CD4-positive, alpha-beta T cell treated with Interferon gamma for 1 hour (primary cell): ENCODE measurements around the gene BSDC1.

Experiments
- DNase-seq: peaks from one replicate; pipeline ENCODE4 v3.0.0-alpha.2; 2020

The BSDC1 gene

DNA sequence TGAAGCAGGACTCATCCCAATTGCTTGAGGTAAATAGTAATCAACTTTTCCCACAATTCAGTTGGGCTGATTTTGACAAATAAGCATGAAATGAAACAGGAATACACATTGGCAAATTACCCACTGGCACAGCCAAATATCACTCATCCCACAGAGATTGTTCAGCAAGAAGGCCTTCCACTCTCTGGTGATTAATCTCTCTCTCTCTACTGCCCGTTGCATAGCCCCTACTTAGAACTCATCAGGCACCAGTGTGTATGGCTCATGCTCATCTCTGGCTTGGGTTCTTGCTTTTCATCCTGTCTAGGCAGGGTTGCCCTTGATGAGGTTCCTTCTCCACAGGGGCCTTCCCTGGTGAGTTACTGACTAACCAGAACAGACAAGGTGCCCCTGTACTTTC, 1.1 kb downstream of the BSDC1 start:
- DNase-seq = no peak

DNA sequence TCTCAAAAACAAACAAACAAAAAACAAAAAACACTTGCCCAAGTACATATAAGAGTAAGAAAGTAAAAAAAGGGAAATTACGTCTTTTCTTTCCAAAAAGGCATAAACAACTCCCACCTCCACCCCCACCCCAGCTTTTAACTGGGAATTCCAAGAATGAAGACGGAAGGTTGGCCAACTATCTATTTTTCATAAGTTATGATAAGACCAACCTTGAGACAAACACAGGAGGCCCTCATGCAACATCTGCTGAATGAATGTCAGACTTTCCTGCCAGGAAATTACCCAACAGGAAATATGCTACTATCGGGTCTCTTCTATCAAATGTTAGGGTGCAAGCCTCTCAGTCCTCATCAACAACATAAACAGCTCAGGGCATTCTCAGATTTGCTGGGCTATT, 1.9 kb downstream of the BSDC1 start:
- DNase-seq = no peak

DNA sequence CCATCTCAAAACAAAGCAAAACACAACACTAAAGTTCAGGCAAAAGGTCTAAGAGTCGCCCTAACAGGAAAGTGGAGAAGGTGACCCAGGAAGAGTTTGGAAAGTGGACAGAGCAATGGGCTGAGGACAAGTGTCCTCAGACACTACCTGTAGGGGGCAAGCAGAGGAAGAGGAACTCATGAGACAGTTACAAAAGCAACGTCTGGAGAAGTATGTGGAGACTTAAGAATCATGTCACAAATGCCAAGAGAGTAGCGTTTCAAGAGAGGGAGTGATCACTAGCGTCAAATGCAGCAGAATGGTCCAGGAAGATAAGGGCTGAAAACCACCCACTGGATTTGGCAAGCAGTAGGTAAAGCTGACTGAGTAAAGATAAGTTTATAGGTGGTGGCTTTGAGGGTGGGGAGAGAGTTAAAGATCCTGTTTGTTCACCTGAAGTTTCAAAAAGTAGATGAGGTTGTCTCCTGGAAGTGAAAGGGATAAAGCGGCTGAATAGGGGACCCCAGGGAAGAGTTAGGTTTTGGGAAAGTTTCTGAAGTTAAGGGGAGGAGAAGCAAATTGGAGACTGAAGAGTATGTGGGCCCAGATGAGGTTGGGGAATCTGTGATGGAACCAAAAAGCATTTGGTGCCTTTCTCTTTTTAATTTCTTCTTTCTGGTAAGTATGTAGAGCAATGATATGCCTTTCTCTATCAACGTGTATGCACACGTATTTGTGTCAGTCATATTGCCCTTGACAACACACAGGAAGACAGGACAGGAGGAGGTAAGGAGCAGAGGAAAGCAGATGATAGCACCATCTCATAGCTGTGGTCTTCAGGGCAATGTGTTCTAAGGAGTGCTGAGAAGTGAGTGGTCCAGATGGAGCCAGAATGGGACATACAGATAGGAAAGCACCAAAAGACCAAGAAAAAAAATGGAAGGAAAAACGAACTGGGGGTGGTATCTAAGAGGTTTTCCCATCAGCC, 3.1 kb downstream of the BSDC1 start:
- no peak for DNase-seq

DNA sequence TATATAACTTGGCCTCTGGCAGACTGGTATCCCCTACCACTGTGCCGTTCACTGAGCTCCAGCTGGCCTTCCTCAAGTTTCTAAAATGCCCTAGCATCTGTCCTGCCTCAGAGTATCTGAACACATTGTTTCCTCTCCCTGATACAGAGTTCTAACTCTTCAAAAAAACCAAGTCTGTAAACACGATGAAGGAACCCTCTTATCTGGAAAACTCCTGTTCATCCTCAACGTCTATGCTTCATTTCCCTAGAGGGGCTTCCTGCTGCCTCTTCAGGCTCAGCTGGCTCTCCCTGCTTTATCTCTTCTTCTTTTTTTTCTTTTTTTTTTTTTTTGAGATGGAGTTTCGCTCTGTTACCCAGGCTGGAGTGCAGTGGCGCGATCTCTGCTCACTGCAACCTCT, 5.6 kb downstream of the BSDC1 start:
- DNase-seq = no peak

DNA sequence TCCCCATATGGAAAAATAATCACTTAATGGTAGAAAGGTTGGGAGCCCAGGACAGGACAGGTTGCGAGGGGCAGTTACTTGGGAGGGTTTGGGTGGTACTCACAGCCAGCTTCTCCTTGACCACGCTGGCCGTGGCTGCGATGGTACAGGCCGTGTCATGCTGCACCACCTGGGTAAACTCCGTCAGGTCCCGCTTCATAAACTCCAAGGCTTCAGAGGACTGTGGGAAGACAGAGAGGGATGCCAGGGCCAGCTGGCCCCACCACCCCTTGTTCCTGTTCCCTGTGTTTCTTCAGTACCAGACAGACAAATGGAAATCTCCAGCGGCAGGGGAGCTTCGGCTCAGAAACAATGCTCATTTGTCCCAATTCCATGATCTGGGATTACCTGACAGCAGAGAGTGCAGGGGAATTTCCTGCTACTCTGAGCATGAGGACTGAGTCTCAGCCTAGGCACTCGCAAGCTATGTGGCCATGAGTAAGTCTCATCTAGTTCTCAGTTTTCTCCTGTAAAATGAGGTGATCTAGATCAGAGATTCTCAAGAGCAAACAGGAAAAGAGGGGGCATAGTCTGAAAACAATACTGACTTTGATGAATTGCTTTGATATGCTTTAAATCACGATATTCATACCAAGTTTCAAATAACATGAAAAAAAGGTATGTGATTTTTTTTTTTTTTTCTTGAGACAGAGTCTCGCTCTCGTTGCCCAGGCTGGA, 7.4 kb downstream of the BSDC1 start:
- no peak for DNase-seq

DNA sequence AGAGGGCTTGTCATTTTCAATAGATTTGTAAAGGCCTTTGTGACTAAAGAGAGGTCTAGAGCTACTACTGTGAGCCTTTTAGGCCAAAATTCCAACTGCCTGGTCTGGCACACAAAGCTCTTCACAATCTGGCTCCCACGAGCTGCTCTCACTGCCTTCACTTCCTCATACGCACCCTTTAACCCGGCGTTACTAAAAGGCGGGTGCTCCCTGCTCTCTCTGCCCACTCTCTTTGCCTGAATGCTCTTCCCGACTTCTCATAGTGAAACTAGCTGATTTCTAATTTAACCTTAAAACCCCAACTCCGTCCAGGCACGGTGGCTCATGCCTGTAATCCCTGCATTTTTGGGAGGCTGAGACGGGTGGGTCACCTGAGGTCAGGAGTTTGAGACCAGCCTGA, 14.2 kb downstream of the BSDC1 start:
- DNase-seq = no peak

DNA sequence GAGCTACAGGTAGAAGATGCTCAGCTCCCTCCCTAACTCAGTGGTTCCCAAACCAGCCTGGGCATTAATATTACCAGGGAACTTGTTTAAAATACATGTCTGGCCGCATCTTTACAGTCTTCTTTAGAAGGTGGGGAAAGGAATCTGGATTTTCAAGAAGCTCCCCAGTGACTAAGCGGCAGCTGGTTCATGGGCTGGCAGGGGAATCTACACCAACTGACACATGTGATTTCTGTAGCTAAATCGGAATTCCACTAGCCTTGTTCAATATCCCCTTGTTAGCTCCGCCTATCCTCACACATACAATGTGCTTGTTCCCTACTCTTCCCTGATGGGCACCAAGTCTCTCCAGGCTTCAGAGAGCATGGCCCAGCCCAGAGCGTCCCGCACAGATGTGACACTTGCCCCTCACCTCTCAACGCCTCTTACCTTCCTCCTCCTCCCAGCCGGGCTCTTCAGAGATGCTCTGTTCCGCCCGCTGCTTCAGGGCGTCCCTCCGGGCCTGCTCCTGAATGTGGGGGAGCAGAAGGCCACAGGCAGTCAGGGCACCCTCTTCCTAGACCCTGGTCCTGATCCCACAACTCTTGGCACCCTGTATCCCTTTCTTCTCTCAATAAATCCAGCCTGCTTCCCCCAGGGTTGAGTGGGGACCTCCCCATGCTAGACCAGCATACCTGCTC, 16.6 kb downstream of the BSDC1 start:
- DNase-seq = no peak

DNA sequence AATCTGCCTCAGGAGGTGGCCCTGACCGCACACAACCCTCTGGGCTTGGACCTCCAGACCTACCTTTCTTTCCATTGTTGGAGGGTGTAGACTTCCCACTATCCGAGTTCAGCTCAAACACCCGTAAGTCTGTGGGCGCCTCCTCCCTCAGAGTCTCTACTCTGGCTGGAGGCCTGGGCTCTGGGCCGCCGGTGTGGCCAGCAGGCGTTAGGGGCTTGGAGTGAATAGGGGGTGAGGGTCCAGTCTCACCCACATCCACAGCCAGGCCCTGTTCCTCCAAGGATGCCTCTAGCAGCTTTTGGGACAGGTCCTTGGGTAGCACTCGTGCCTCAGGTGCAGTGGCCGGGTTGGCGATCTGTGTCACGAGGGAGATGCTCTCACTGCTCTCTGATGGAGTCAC, 18.0 kb downstream of the BSDC1 start:
- DNase-seq = no peak

DNA sequence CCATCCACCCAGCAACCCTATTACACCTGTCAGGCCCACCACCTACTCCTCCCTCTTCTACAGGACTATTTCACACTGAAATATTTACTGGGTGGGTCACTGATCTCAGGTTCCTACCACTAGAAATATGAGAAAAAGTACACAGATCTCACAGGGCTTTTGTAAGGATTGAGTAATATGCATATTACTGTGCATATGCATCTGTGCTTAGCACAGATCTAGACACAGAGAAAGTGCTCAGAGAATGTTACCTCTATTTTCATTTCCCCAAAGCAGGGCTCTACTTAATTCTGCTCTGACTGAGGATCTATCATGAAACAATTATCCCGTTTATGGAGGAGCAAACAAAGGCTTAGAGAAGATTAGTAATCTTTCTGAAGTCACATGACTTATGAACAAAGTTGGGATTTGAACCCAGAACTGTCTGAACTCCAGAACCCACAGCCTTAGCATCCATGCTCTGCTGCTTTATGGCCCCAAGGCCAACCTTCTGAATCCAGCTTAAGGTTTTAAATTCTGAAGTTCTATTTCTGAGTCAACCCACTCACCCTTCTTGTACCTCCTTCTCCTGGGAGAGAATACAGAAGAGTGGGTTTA, 20.1 kb downstream of the BSDC1 start:
- no peak for DNase-seq

DNA sequence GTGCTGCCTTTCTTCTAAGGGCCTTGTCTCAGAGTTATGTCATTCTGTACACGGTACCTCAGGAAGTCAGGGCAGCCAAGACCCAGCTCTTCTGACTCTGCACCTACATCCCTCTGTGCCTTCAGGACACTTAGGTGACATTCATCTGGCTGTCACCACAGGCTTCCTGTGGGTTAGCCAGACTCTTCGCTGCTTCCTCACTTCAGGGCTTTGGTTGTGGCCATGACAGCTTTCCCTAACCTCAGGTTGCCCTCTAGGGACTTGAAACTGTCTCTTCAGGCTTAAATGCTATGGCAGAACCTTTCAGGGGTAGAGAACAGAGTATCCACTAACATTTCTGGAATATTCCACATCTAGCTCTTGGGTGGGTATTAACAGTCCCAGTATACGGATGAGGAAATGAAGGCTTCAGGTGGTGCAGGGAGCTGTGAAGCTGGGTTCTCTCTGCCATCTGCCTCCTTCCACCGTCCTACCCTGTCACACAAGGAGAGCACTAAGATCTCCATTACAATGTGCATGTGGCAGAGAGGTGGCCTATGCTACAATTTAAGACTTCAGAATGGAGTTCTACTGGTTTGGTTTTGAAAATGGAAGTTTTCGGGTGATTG, 22.0 kb downstream of the BSDC1 start:
- peak; percentile 63 for DNase-seq

DNA sequence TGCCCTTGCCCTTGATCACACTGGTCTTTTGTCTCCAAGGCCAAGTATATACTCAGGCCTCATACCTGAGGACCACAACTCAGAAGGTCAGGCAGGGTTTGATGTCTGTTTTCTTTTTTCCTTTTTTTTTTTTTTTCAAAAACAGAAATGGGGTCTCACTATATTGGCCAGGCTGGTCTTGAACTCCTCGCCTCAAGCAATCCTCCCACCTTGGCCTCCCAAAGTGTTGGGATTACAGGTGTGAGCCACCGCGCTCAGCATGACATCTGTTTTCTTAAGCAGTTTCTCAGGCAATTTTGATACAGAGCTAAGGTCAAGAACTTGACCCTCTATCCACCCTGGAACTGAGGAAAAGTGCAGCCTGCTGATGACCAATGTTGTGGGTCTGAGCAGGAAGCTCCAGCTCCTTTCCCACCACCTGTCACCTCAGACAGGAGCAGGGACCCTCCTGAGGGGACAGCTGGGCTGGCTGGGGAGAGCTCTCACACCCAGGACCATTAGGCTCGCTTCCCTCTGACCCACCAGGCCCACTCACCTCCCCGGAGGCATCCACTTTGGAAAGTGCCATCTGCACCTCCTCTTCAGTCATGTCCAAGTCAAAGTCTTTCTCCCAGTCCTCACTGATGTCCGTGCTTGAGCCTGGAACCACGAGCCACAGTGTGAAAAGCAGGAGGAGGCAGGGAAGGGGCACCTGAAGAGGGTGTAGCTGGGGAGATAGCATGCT, 26.2 kb downstream of the BSDC1 start:
- DNase-seq = no peak

DNA sequence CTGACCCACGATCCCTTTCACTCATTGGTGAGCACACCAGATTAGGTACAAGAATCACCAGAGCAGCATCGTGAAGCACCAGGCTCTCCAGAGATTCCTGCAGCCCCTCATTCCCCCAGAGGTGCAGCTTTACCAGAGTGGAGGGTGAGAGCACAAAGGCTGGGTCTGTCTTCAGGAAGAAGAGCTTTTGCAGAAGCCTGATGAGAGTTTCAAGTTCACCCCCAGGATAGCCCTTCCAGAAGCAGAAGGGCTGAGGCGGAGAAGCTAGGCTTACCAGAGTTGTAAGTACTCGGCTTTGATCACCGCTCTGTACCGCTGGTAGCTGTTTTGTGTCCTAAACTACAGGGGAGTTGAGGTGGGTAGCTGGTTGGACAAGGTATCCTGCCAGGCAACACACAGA, 28.8 kb downstream of the BSDC1 start:
- no peak for DNase-seq

DNA sequence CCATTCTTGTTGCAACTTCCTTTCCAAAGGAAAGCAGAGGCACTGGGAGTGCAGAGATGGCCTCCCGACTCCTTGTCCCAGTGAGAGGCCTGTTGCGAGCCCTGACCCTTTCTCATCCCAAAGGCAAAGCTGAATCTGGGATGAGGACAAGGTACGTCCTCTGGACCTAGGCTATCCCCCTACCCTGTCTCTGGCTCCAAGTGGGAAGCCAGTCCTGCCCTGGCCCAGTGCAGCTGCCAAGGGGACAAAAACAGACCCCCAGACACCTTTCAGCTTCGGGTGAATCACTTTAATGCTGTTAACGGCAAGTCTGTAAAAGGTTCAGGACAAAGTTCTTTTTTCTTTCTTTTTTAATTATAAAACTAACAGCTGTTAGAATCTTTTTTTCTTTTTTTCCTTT, 29.4 kb downstream of the BSDC1 start:
- no peak for DNase-seq

DNA sequence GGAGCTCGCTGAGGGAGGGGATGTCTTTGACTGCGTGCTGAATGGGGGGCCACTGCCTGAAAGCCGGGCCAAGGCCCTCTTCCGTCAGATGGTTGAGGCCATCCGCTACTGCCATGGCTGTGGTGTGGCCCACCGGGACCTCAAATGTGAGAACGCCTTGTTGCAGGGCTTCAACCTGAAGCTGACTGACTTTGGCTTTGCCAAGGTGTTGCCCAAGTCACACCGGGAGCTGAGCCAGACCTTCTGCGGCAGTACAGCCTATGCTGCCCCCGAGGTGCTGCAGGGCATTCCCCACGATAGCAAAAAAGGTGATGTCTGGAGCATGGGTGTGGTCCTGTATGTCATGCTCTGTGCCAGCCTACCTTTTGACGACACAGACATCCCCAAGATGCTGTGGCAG, 30.5 kb downstream of the BSDC1 start:
- DNase-seq = no peak

DNA sequence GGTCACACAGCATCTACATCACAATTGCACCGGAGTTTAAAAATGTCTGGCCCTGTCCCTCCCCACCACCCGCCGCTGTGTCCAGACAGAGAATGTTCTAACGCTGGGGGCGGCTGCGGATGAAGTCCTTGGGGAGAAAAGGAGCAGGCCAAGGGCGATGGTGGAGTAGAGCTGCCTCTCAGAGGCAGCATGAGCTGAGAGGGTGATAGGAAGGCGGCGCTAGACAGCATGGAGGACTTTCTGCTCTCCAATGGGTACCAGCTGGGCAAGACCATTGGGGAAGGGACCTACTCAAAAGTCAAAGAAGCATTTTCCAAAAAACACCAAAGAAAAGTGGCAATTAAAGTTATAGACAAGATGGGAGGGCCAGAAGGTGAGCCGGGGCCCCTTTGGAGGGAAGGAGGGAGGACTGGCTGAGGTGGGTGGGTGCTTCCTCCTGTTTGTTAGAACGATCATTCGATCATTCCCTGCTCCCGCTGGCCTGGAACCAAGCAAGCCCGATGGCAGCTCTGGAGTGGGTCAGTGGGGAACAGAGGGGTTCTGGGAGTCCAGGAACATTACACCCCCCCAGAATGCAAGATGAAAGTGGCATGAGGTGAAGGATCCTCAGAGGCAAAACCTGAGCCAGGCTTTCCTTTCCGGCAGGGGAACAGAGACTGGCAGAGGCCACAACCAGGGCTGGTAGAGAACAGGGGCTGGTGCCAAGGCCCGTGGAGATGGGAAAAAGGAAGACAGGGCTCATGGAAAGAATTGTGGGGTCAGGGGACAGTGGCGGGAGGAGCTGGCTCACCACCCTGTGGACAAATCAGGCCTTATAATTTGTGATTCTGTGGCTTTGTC, 31.5 kb downstream of the BSDC1 start, which contains the start of the genes FAM229A and TSSK3:
TSS of gene FAM229A (minus strand) at position 12 of the 840 bp plus-strand sequence. CDS start 394 bp downstream, outside the sequence.
TSS of gene TSSK3 (plus strand) at position 66 of the 840 bp plus-strand sequence. CDS start at position 229, 163 bp downstream.
- no peak for DNase-seq

DNA sequence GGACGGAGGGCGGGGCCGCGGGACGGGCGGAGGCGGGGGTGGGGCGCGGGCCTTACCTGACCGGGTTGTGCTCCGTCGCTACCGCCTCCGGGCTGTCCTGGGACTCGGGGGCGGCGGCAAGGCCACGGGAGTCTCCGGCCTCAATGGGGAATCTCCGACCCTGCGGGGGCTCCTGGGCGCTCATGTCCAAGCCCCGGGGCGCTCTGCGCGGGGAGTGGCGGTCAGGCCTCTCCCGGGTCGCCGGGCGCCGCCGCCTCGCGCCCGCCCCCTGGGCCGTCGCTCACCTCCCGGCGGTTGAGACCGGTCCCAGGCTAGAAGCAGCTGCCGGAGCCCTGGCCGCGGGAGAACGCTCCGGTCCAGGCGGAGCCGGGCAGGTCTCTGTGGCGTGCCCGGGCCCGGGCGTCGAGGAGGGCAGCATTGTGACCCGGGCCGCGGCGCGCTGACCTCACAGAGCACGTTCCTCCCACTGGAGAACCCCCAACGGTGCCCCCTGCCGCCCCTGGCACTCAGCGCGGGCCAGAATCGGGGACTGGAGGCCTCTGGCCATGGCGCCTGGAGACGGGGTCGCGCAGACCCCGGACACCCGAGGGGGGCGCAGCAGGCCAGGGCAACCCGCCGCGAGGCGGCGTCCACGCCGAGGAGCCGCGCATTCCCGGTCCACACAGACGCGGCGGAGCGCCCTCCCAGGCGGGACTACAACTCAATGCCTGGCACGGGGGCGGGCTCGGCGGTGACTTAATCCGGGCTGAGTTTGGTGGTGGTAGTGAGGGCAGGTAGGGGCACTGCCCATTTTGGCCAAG, 32.4 kb downstream of the BSDC1 start:
- DNase-seq = peak; percentile 12

DNA sequence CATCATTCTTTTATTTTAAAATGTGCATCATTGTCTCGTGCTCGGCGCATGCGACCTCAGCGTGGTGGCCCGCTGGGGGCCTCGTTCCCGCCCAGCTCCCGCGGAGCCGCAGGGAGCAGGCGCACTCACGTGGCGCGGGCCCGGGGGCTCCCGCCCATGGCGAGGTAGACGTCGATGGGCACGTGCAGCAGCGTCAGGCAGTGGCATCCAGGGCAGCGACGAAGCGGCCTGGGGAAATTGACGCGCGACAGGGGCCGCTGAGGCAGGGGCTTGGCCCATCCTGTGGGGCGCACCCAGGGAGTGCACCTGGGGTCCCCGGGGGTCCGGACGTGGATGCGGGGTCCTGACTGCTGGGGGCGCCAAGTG, 33.0 kb downstream of the BSDC1 start:
- no peak for DNase-seq

DNA sequence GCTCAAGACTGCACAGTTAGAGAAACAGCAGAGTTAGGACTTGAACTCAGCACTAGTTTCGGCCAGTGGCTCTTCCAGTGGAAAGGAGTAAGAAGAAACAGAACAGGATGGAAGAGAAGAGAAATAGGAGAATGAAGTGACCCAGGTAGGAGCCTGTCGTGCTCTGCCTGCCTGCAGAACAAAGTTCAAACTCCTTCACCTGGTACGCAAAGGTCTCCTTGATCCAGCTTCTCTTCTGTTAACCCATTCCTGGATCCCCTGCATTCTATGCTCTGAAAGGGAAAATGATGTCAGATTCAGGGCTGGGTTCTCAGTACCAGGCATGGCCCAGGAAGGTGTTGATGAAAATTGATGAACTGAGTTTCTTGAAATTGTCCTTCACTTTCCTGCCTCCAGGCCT, 35.8 kb downstream of the BSDC1 start:
- no peak for DNase-seq

DNA sequence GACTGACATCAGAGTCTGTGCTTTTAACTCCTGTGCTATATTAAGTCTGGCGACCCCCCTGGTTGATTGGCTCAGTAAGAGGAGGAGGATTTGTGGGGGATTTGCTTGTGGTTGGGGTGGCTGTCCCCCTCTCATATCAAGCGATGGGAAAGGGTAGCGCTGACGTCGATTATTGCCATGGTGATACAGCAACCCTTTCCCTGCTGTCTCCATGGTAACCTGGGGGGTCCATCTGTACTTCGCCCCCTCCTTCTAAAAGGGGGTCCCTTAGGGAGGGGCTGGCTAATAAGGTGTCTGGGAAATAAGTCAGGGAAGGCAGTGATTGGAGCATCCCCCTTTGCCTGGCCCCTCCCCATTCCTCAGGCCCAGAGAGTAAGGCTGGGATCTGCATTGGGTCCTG, 36.6 kb downstream of the BSDC1 start:
- DNase-seq = no peak

DNA sequence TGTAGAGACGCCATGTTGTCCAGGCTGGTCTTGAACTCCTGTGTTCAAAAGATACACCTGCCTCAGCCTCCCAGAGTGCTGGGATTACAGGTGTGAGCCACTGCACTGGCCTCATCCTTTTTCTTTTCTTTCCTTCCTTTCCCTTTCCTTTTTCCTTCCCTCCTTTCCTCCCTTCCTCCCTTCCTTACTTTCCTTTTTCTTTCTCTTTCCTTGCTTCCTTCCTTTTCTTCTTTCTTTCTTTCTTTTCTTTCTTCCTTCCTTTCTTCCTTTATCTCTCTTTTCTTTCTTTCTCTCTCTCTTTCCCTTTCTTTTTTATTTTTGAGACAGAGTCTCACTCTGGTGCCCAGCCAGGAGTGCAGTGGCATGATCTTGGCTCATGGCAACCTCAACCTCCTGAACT, 37.8 kb downstream of the BSDC1 start:
- DNase-seq = no peak
